SK-N-SH (cell line): ENCODE results near the gene HP1BP3. TPM values are rescaled to one million over a fixed set of nuclear protein-coding genes. Genes with fewer than 3 reads are reported as not detected.

ENCODE experiments used
- CTCF ChIA-PET: fragments of 300-600, 350-600 bp; formaldehyde crosslinking; extraction: SDS; loops from one replicate; lab custom pipeline; 2021; lab: Yijun Ruan, JAX
- POLR2A ChIA-PET: fragments of 350-600 bp; sonication (Branson Sonifier 250); formaldehyde crosslinking; extraction: SDS; loops from one replicate; lab custom pipeline; 2020; ENCODE audit warnings: antibody characterized with exemption, inconsistent platforms; lab: Yijun Ruan, JAX
- DNase-seq: peaks from one replicate; pipeline ENCODE4 v3.0.0; 2012
- H2AFZ ChIP-seq: fragments of 200-600 bp; sonication (generic); 2 replicates; pipeline ENCODE4 v1.8.1; 2016; ENCODE audit warnings: antibody characterized with exemption, mild to moderate bottlenecking, low read depth
- H3F3A ChIP-seq: fragments of 200-600 bp; sonication (generic); replicated peaks from 2 replicates; pipeline ENCODE3; 2016; ENCODE audit warnings: antibody characterized with exemption, mild to moderate bottlenecking; ENCODE audit not compliant: insufficient read depth
- H3K27ac ChIP-seq, 2 experiments: fragments of 200-500 bp in 1 of 2; fragments of 200-600 bp in 1 of 2; sonication (Bioruptor generic) in 1 of 2; sonication (generic), shearing (Covaris generic) in 1 of 2; 2 replicates each; pipeline versions ENCODE4 v1.5.1 to v1.6.1; 2014 to 2016; ENCODE audit warnings: low read depth in 2 of 2, inconsistent platforms in 1 of 2, low read length in 1 of 2, mild to moderate bottlenecking in 1 of 2, mixed read lengths in 1 of 2
- H3K27me3 ChIP-seq: fragments of 200-600 bp; sonication (generic), shearing (Covaris generic); 2 replicates; pipeline ENCODE4 v1.6.1; 2016; ENCODE audit warnings: mixed run types; ENCODE audit not compliant: insufficient read depth
- H3K36me3 ChIP-seq, 2 experiments: fragments of 200-500 bp in 1 of 2; fragments of 200-600 bp in 1 of 2; sonication (Bioruptor generic) in 1 of 2; sonication (generic) in 1 of 2; replicated peaks in 1 of 2; 2 replicates each; pipeline versions ENCODE3 to v1.5.1; 2014 to 2016; ENCODE audit warnings: low read length in 1 of 2, mild to moderate bottlenecking in 1 of 2; ENCODE audit not compliant: insufficient read depth in 2 of 2, control insufficient read depth in 1 of 2
- H3K4me1 ChIP-seq, 2 experiments: fragments of 200-500 bp in 1 of 2; fragments of 200-600 bp in 1 of 2; sonication (Bioruptor generic) in 1 of 2; sonication (generic), shearing (Covaris generic) in 1 of 2; 2 replicates each; pipeline versions ENCODE4 v1.5.1 to v1.6.1; 2014 to 2016; ENCODE audit warnings: low read depth in 1 of 2, low read length in 1 of 2, mixed run types in 1 of 2; ENCODE audit not compliant: insufficient read depth in 2 of 2, control insufficient read depth in 1 of 2
- H3K4me2 ChIP-seq: fragments of 200-600 bp; sonication (generic), shearing (Covaris generic); 2 replicates; pipeline ENCODE4 v1.6.1; 2017; ENCODE audit warnings: mixed run types
- H3K4me3 ChIP-seq, 2 experiments: fragments of 200-500 bp in 1 of 2; fragments of 200-600 bp in 1 of 2; sonication (Bioruptor generic) in 1 of 2; sonication (generic), shearing (Covaris generic) in 1 of 2; 2 replicates each; pipeline versions ENCODE4 v1.5.1 to v1.8.1; 2014 to 2016; ENCODE audit warnings: low read depth in 2 of 2, inconsistent platforms in 1 of 2, low read length in 1 of 2, mild to moderate bottlenecking in 1 of 2, mixed read lengths in 1 of 2, moderate library complexity in 1 of 2
- H3K79me2 ChIP-seq: fragments of 200-600 bp; sonication (generic); 2 replicates; pipeline ENCODE4 v1.8.1; 2017; ENCODE audit warnings: mild to moderate bottlenecking; ENCODE audit not compliant: insufficient read depth
- H3K9ac ChIP-seq: fragments of 200-600 bp; sonication (generic); 2 replicates; pipeline ENCODE4 v1.6.1; 2017; ENCODE audit warnings: mixed run types
- H3K9me2 ChIP-seq: fragments of 200-600 bp; sonication (generic); 2 replicates; pipeline ENCODE4 v1.6.1; 2017; ENCODE audit warnings: mixed run types
- H3K9me3 ChIP-seq: fragments of 200-600 bp; sonication (generic); 2 replicates; pipeline ENCODE4 v1.6.1; 2017; ENCODE audit warnings: mixed run types, mild to moderate bottlenecking, moderate library complexity
- H4K20me1 ChIP-seq: fragments of 200-600 bp; sonication (generic); 2 replicates; pipeline ENCODE4 v1.6.1; 2017; ENCODE audit warnings: mild to moderate bottlenecking, mixed run types; ENCODE audit not compliant: insufficient read depth
- CHD2 ChIP-seq: fragments of 150-350 bp; IDR thresholded peaks from 2 replicates; pipeline ENCODE4 v1.6.1; 2018; ENCODE audit warnings: low read length; ENCODE audit not compliant: partially characterized antibody
- ELF1 ChIP-seq: IDR thresholded peaks from 2 replicates; pipeline ENCODE4 v1.4.0; 2012
- FOSL2 ChIP-seq: IDR thresholded peaks from 2 replicates; pipeline ENCODE4 v1.4.0; 2012; ENCODE audit warnings: low read depth, mild to moderate bottlenecking, moderate library complexity, borderline replicate concordance
- FOXJ3 ChIP-seq: sonication (generic); formaldehyde crosslinking; IDR thresholded peaks from 2 replicates; pipeline ENCODE4 v1.5.1; 2020; ENCODE audit warnings: mild to moderate bottlenecking, missing genetic modification reagents
- GATA2 ChIP-seq: sonication (generic); formaldehyde crosslinking; IDR thresholded peaks from 2 replicates; pipeline ENCODE4 v1.5.0; 2020; ENCODE audit warnings: mild to moderate bottlenecking, missing genetic modification reagents
- NRF1 ChIP-seq: IDR thresholded peaks from 2 replicates; pipeline ENCODE4 v1.6.1; 2012; ENCODE audit warnings: low read depth, mild to moderate bottlenecking, low read length
- SIN3A ChIP-seq: IDR thresholded peaks from 2 replicates; pipeline ENCODE4 v1.6.1; 2012; ENCODE audit warnings: low read depth, mild to moderate bottlenecking, low read length, moderate library complexity, borderline replicate concordance
- TAF1 ChIP-seq: IDR thresholded peaks from 2 replicates; pipeline ENCODE4 v1.6.1; 2012; ENCODE audit warnings: low read depth, mild to moderate bottlenecking, low read length, moderate library complexity, borderline replicate concordance
- TCF12 ChIP-seq: IDR thresholded peaks from 2 replicates; pipeline ENCODE4 v1.4.0; 2012
- YY1 ChIP-seq: IDR thresholded peaks from 2 replicates; pipeline ENCODE4 v1.4.0; 2012; ENCODE audit warnings: low read depth, mild to moderate bottlenecking
- WGBS: methylation state at CpG from one replicate; pipeline ENCODE4 v1.1.6; 2017; ENCODE audit warnings: low lambda C conversion rate; 5-methylcytosine and 5-hydroxymethylcytosine counted together
- polyA plus RNA-seq, 3 experiments: library from polyadenylated mRNA; depleted of rRNA; stranded (reverse); fragments of >200 nt; gene quantifications; 2 replicates each; pipeline ENCODE4 v1.2.3, GENCODE V29; 2012
- TF ChIP-seq, protein P1 (sequence below): fragments of 200-600 bp; sonication (generic); IDR thresholded peaks from 2 replicates; pipeline ENCODE4 v1.6.1; 2017; ENCODE audit warnings: antibody characterized with exemption, mild to moderate bottlenecking, moderate library complexity
- TF ChIP-seq, protein P2 (sequence below): fragments of 150-350 bp; IDR thresholded peaks from 2 replicates; pipeline ENCODE4 v1.6.1; 2016; ENCODE audit warnings: mild to moderate bottlenecking, low read depth, low read length
- TF ChIP-seq, protein P3 (sequence below): IDR thresholded peaks from 2 replicates; pipeline ENCODE4 v1.6.1; 2012; ENCODE audit warnings: mild to moderate bottlenecking, low read depth, low read length, moderate library complexity

Gene HP1BP3
- polyA plus RNA-seq, 1 of the 3 experiments (the other 2 are of a cell fraction), result 236 TPM

DNA sequence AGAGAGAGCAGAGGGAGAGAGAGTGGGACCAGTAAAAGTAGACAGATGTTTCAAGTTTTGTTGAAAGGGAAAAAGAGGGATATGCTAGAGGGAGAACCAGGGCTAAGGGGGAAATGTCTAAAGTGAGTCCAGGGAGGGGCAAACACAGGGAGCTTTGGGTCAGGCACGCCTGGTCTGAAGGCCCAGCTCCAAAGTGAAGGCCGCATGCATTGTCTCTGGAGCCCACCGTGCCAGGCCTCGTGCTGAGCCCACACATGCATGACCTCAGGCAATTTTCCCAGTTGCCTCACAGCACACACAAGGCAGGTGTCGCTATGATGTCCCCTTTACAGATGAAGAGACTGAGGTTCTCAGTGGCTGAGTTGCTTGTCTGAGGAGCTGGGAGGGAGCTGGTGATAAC is 85.3 kb downstream of the HP1BP3 start:
- DNase-seq, result no peak
- no peaks in the 10 kb centered on the region for H3K9me2 ChIP-seq
- H3K4me3 ChIP-seq, result no peak overlapping the region
- no peaks in the 10 kb centered on the region for H3K27me3 ChIP-seq
- H3K9me3 ChIP-seq, result no peaks in the 10 kb centered on the region
- no peak overlapping the region for H2AFZ ChIP-seq
- H3K36me3 ChIP-seq, result no peaks in the 10 kb centered on the region
- CTCF ChIA-PET, result interaction anchor here (1.1 to 2.0 kb wide), 3 partner anchors 26 to 493 kb away, joined by 3 to 8 read pairs (median 5); no protein-coding TSS in a partner anchor
- H4K20me1 ChIP-seq, result no peaks in the 10 kb centered on the region
- TF ChIP-seq FOXJ3 (CRISPR knock-in tag), result no peak
- TF ChIP-seq TCF12, result no peak
- no peak for TF ChIP-seq SIN3A
- POLR2A ChIA-PET, result interaction anchor here (1.0 kb wide), 1 partner anchor 150 kb away, joined by 3 read pairs; the partner anchor contains the start of gene FAM43B
- peaks cover 5% of the 10 kb centered on the region for H3F3A ChIP-seq
- no peaks in the 10 kb centered on the region for H3K79me2 ChIP-seq
- no peak overlapping the region for H3K27ac ChIP-seq
- WGBS, result 93% methylated on average over 3 of the region's 5 CpGs
- no peak overlapping the region for H3K4me2 ChIP-seq
- no peak overlapping the region for H3K9ac ChIP-seq
- H3K4me1 ChIP-seq, result peaks cover 3 to 21% of the 10 kb centered on the region in 2 experiments; a peak in 3 of 4 replicates

DNA sequence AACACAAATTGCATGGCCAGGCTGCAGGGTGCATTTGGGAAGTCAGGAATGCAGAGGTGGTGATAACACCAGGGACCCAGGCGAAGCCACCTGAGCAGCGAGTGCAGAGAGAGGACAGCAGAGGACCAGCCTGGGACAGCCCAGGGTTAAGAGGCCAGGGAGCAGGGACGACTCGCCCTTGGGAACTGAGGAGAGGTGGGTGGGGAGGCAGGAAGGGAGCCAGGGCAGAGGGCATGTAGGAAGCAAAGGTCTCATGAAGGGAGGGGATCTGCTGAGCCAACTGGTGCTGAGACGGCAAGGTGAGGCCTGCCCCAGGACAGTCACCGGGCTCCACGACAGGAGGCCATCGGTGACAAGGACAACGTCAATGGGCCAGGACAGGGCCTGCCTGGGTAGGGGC is 85.7 kb downstream of the HP1BP3 start:
- H3K9me3 ChIP-seq, result no peaks in the 10 kb centered on the region
- no peak overlapping the region for H3K27ac ChIP-seq
- TF ChIP-seq, protein P1, sequence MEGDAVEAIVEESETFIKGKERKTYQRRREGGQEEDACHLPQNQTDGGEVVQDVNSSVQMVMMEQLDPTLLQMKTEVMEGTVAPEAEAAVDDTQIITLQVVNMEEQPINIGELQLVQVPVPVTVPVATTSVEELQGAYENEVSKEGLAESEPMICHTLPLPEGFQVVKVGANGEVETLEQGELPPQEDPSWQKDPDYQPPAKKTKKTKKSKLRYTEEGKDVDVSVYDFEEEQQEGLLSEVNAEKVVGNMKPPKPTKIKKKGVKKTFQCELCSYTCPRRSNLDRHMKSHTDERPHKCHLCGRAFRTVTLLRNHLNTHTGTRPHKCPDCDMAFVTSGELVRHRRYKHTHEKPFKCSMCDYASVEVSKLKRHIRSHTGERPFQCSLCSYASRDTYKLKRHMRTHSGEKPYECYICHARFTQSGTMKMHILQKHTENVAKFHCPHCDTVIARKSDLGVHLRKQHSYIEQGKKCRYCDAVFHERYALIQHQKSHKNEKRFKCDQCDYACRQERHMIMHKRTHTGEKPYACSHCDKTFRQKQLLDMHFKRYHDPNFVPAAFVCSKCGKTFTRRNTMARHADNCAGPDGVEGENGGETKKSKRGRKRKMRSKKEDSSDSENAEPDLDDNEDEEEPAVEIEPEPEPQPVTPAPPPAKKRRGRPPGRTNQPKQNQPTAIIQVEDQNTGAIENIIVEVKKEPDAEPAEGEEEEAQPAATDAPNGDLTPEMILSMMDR, result no peak
- TF ChIP-seq, protein P2, sequence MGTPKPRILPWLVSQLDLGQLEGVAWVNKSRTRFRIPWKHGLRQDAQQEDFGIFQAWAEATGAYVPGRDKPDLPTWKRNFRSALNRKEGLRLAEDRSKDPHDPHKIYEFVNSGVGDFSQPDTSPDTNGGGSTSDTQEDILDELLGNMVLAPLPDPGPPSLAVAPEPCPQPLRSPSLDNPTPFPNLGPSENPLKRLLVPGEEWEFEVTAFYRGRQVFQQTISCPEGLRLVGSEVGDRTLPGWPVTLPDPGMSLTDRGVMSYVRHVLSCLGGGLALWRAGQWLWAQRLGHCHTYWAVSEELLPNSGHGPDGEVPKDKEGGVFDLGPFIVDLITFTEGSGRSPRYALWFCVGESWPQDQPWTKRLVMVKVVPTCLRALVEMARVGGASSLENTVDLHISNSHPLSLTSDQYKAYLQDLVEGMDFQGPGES, result no peak
- no peak for TF ChIP-seq NRF1
- no peak for TF ChIP-seq TAF1
- TF ChIP-seq GATA2 (CRISPR knock-in tag), result no peak
- TF ChIP-seq SIN3A, result no peak
- TF ChIP-seq, protein P3, sequence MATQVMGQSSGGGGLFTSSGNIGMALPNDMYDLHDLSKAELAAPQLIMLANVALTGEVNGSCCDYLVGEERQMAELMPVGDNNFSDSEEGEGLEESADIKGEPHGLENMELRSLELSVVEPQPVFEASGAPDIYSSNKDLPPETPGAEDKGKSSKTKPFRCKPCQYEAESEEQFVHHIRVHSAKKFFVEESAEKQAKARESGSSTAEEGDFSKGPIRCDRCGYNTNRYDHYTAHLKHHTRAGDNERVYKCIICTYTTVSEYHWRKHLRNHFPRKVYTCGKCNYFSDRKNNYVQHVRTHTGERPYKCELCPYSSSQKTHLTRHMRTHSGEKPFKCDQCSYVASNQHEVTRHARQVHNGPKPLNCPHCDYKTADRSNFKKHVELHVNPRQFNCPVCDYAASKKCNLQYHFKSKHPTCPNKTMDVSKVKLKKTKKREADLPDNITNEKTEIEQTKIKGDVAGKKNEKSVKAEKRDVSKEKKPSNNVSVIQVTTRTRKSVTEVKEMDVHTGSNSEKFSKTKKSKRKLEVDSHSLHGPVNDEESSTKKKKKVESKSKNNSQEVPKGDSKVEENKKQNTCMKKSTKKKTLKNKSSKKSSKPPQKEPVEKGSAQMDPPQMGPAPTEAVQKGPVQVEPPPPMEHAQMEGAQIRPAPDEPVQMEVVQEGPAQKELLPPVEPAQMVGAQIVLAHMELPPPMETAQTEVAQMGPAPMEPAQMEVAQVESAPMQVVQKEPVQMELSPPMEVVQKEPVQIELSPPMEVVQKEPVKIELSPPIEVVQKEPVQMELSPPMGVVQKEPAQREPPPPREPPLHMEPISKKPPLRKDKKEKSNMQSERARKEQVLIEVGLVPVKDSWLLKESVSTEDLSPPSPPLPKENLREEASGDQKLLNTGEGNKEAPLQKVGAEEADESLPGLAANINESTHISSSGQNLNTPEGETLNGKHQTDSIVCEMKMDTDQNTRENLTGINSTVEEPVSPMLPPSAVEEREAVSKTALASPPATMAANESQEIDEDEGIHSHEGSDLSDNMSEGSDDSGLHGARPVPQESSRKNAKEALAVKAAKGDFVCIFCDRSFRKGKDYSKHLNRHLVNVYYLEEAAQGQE, result no peak
- TF ChIP-seq CHD2, result no peak
- no peak for TF ChIP-seq FOSL2
- TF ChIP-seq ELF1, result no peak
- TF ChIP-seq YY1, result no peak
- POLR2A ChIA-PET, result interaction anchor here (1.0 kb wide), 1 partner anchor 149 kb away, joined by 3 read pairs; the partner anchor contains the start of gene FAM43B
- H3K36me3 ChIP-seq, result no peaks in the 10 kb centered on the region
- peaks cover 3 to 21% of the 10 kb centered on the region in 2 experiments; a peak in 3 of 4 replicates for H3K4me1 ChIP-seq
- H3K27me3 ChIP-seq, result no peaks in the 10 kb centered on the region
- H3K9ac ChIP-seq, result no peak overlapping the region
- H3K4me2 ChIP-seq, result no peak overlapping the region
- H3F3A ChIP-seq, result peaks cover 8% of the 10 kb centered on the region
- DNase-seq, result no peak
- H4K20me1 ChIP-seq, result no peaks in the 10 kb centered on the region
- no peak overlapping the region for H2AFZ ChIP-seq
- H3K79me2 ChIP-seq, result no peaks in the 10 kb centered on the region
- no peak overlapping the region for H3K4me3 ChIP-seq
- H3K9me2 ChIP-seq, result no peaks in the 10 kb centered on the region
- 94% methylated on average over 9 of the region's 9 CpGs for WGBS
- CTCF ChIA-PET, result interaction anchor here (1.1 to 2.0 kb wide), 3 partner anchors 26 to 494 kb away, joined by 3 to 8 read pairs (median 5); no protein-coding TSS in a partner anchor
